HG03575 (cell line): Measurements from ENCODE around the gene TRIM9.

Experiments used
- ATAC-seq: cut with Tn5 transposase; IDR thresholded peaks from one replicate; pipeline ENCODE4 v1.9.1; 2021; ENCODE audit not compliant: unreplicated experiment, insufficient number of reproducible peaks, low FRiP score; ENCODE audit errors: extremely low read depth

The TRIM9 gene

GRCh38 chr14:51070726-51071125, 24.2 kb downstream of the TRIM9 start:
- ATAC-seq = no peak

- no peak for ATAC-seq
Measured at GRCh38 chr14:51069055-51069454, 25.9 kb downstream of the TRIM9 start.

GRCh38 chr14:51068268-51068667, 26.6 kb downstream of the TRIM9 start:
- no peak for ATAC-seq

- no peak for ATAC-seq
Measured at GRCh38 chr14:51067295-51067694, 27.6 kb downstream of the TRIM9 start.

- ATAC-seq = no peak
Measured at GRCh38 chr14:51066576-51066975, 28.3 kb downstream of the TRIM9 start.

- no peak for ATAC-seq
Measured at GRCh38 chr14:51059032-51059431, 35.9 kb downstream of the TRIM9 start.

- ATAC-seq = no peak
Measured at GRCh38 chr14:51058382-51058781, 36.5 kb downstream of the TRIM9 start.

- ATAC-seq = no peak
Measured at GRCh38 chr14:51056421-51056820, 38.5 kb downstream of the TRIM9 start.

GRCh38 chr14:51053157-51053556, 41.7 kb downstream of the TRIM9 start:
- ATAC-seq = no peak

- ATAC-seq = no peak
Measured at GRCh38 chr14:51044961-51045360, 49.9 kb downstream of the TRIM9 start.

- ATAC-seq = no peak
Measured at GRCh38 chr14:51041883-51042282, 53.0 kb downstream of the TRIM9 start.

GRCh38 chr14:51041108-51041531, 53.8 kb downstream of the TRIM9 start:
- ATAC-seq = no peak

- no peak for ATAC-seq
Measured at GRCh38 chr14:51039252-51039651, 55.7 kb downstream of the TRIM9 start.

GRCh38 chr14:51035611-51036192, 59.2 kb downstream of the TRIM9 start:
- ATAC-seq = no peak

GRCh38 chr14:51028851-51029754, 65.8 kb downstream of the TRIM9 start:
- ATAC-seq = no peak

- no peak for ATAC-seq
Measured at GRCh38 chr14:51028361-51028760, 66.5 kb downstream of the TRIM9 start.

GRCh38 chr14:51024377-51024776, 70.5 kb downstream of the TRIM9 start:
- no peak for ATAC-seq

GRCh38 chr14:51023964-51024363, 70.9 kb downstream of the TRIM9 start:
- ATAC-seq = no peak

GRCh38 chr14:51022769-51023168, 72.1 kb downstream of the TRIM9 start:
- no peak for ATAC-seq

- ATAC-seq = no peak
Measured at GRCh38 chr14:51020024-51020710, 74.7 kb downstream of the TRIM9 start.
